NT2/D1 (cell line): ENCODE results near the gene AGBL1.

Experiments used
- DNase-seq: peaks from one replicate; pipeline ENCODE4 v3.0.0-alpha.2; 2011; ENCODE audit warnings: low read depth, low spot score
- H3K27me3 ChIP-seq: 2 replicates; pipeline ENCODE4 v1.6.0; 2011; ENCODE audit warnings: mild to moderate bottlenecking; ENCODE audit not compliant: insufficient read length, insufficient read depth
- H3K36me3 ChIP-seq: 2 replicates; pipeline ENCODE4 v1.6.1; 2011; ENCODE audit warnings: mild to moderate bottlenecking, low read length, mixed read lengths; ENCODE audit not compliant: insufficient read depth, insufficient read length
- H3K4me1 ChIP-seq: 2 replicates; pipeline ENCODE4 v1.5.1; 2011; ENCODE audit not compliant: insufficient read depth, insufficient read length
- H3K4me3 ChIP-seq: 2 replicates; pipeline ENCODE4 v1.5.1; 2011; ENCODE audit warnings: low read depth; ENCODE audit not compliant: insufficient read length
- H3K9ac ChIP-seq: 2 replicates; pipeline ENCODE4 v1.6.0; 2011; ENCODE audit warnings: low read depth; ENCODE audit not compliant: insufficient read length
- H3K9me3 ChIP-seq: 2 replicates; pipeline ENCODE4 v1.5.1; 2011; ENCODE audit warnings: mild to moderate bottlenecking, low read length; ENCODE audit not compliant: insufficient read depth
- SUZ12 ChIP-seq: IDR thresholded peaks from 2 replicates; pipeline ENCODE4 v1.6.1; 2011; ENCODE audit not compliant: insufficient read length, insufficient read depth; ENCODE audit errors: extremely low read depth
- YY1 ChIP-seq: IDR thresholded peaks from 2 replicates; pipeline ENCODE4 v1.6.1; 2011; ENCODE audit not compliant: insufficient read length, insufficient read depth
- ZNF274 ChIP-seq: IDR thresholded peaks from 2 replicates; pipeline ENCODE4 v1.6.1; 2011; ENCODE audit warnings: mild to moderate bottlenecking, low read depth, low read length

Gene AGBL1

DNA sequence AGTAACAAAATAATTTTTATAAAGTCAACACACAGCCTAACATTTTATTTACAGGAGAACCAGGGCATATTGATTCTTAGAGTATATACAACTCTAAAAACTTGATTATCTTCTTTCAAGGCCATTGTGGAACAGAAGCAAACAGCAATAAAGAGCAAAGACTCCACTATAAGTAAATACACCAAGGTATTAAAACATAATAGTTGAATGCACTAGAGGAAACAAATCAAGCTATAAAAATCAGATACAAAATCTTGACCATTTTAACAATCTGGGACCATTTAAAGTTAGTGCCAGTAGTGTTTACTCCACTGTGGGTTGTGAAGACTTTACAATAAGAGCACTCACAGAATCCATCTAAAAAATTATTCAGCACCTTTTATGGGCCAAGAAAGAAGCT, 323.6 kb downstream of the AGBL1 start:
- Histone ChIP-seq H3K9ac (no peak overlapping the region), H3K4me1 (no peaks in the 10 kb centered on the region), H3K36me3 (no peaks in the 10 kb centered on the region), H3K9me3 (no peaks in the 10 kb centered on the region), H3K4me3 (no peak overlapping the region), H3K27me3 (no peaks in the 10 kb centered on the region)
- TF ChIP-seq SUZ12 (no peak), ZNF274 (no peak), YY1 (no peak)
- no peak for DNase-seq

DNA sequence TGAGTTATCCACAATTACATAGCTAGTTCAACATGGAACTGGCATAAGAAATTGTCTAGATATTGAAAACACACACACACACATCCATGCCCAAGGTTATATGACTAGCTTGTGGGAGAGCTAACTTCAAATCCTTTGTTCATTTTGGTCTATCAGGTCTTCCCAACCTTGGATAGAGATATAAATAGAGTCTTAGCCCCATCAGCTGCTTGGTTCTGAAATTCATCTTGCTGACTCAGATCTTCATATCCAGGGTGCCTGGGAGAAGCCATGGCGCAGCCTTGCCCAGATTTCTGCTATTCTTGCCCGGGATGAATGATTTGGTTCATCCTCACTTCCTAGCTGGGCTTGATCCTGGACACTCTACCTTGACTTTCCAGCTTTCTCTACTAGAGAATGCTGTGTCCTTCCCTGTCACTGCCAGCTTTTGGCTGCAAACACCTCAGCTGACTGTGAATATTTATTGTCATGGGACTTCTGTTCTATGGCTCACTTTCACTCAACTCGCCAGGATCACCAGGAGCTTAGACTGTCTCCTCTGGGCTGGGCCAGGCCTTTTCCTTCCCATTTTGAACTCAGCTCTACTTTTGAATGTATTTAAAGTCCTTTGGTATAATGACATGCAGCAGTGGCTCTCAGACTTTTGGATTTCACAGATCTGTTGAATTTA, 324.4 kb downstream of the AGBL1 start:
- Histone ChIP-seq H3K9ac (no peak overlapping the region), H3K4me3 (no peak overlapping the region), H3K4me1 (no peaks in the 10 kb centered on the region), H3K9me3 (no peaks in the 10 kb centered on the region), H3K36me3 (no peaks in the 10 kb centered on the region), H3K27me3 (no peaks in the 10 kb centered on the region)
- DNase-seq: no peak
- TF ChIP-seq ZNF274 (no peak), YY1 (no peak), SUZ12 (no peak)

DNA sequence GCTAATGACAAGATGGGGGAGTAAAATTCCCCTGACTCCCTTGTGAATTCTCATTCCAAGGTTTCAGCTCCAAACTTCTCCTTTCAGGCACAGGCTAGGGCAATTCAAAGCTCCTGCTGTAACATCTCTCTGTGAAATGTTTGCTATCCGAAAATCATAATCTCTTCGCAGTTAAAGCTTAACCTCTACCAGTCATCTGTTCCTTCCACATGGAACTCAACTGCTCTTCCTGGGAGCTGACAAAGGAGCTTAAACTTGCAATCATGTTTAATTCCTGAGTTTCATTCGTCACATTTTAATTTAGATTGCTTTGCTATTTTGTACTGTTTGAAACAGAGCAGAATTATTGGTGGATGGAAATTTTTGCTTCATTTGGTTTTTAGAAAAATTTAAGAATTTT, 328.6 kb downstream of the AGBL1 start:
- Histone ChIP-seq H3K4me3 (no peak overlapping the region), H3K4me1 (no peaks in the 10 kb centered on the region), H3K36me3 (no peaks in the 10 kb centered on the region), H3K27me3 (no peaks in the 10 kb centered on the region), H3K9me3 (no peaks in the 10 kb centered on the region), H3K9ac (no peak overlapping the region)
- TF ChIP-seq YY1 (no peak), SUZ12 (no peak), ZNF274 (no peak)
- DNase-seq: no peak

DNA sequence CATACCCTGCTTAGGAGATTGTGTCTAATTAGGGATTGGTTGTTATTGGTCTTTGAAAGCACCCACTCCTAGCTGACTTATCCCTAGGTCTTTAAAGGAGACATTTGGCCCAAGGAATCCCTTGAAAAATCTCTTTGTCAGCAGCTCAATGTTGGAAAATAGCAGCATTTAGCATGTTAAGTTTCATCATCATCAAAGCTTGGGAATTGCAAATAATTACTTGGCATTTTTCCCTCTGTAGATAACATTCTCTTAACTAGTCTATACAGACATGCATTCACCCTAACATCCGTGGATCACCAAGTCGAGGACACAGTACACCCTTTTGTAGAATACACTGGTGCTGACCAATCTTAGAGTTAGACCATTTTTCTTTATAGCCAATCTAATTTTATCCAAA, 332.2 kb downstream of the AGBL1 start:
- TF ChIP-seq YY1 (no peak), ZNF274 (no peak), SUZ12 (no peak)
- Histone ChIP-seq H3K9ac (no peak overlapping the region), H3K4me1 (no peaks in the 10 kb centered on the region)

DNA sequence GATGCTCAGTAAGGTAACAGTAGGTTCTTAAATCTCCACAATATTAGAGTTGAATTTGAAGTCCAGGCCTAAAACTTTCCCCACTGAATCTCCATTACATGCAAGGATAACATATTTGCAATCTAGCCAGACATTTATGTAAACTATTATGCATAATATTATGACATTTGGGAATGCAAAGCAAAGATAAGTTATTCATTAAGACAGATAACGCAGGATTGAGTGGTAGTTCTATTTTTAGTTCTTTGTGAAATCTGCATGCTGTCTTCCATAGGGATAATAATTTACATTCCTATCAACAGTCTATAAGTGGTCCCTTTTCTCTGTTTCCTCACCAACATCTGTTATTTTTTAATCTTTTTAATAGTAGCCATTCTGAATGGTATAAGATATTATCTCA, 333.5 kb downstream of the AGBL1 start:
- DNase-seq: no peak
- no peaks in the 10 kb centered on the region for H3K36me3 ChIP-seq
- no peak for TF ChIP-seq YY1
- no peak for TF ChIP-seq ZNF274
- no peak for TF ChIP-seq SUZ12
- no peaks in the 10 kb centered on the region for H3K9me3 ChIP-seq
- H3K4me3 ChIP-seq: no peak overlapping the region
- no peaks in the 10 kb centered on the region for H3K27me3 ChIP-seq
- H3K4me1 ChIP-seq: no peaks in the 10 kb centered on the region
- no peak overlapping the region for H3K9ac ChIP-seq

More for the DNA sequence above, 332.2 kb downstream of the AGBL1 start:
- Histone ChIP-seq H3K36me3 (no peaks in the 10 kb centered on the region), H3K4me3 (no peak overlapping the region), H3K9me3 (no peaks in the 10 kb centered on the region), H3K27me3 (no peaks in the 10 kb centered on the region)
- no peak for DNase-seq

DNA sequence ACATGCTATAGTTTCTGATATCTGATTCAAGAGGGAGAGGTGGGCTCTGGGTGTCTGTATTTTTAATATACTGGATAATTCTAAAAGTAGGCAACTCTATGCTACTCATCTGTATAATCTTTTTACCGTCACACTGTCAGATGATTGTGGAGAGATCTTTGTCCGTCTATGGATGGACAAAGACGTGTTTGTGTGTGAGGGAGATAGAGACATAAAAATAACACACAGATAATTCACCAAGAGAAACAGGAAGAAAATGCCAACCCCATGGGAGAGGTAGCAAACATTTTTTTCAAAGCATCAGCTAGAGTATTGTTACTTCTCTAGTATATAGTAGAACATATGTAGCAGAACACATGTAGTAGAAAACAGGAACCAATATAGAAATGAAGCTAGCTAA, 346.1 kb downstream of the AGBL1 start:
- Histone ChIP-seq H3K4me1 (no peaks in the 10 kb centered on the region), H3K27me3 (no peaks in the 10 kb centered on the region), H3K4me3 (no peak overlapping the region), H3K9ac (no peak overlapping the region), H3K36me3 (no peaks in the 10 kb centered on the region), H3K9me3 (no peaks in the 10 kb centered on the region)
- no peak for DNase-seq
- TF ChIP-seq ZNF274 (no peak), YY1 (no peak), SUZ12 (no peak)

DNA sequence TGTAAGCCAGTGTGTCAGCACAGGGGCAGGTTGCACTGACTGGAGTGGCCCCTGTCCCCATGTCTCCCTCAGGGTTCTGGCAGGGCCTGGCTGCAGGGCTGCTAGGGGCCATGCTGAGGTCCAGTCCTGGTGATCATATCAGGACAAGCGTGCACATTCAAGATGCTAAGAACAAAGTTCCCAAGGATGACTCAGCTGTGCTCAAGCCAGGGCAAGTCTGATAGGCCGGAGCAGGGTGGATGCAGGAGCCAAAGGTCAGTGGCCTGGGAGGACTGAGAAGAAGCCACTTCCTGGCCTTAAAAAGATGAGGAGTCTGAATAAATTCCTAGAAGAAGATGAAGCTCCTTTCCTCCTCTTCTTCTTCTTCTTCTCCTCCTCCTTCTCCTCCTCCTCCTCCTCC, 353.2 kb downstream of the AGBL1 start:
- no peaks in the 10 kb centered on the region for H3K36me3 ChIP-seq
- no peaks in the 10 kb centered on the region for H3K9me3 ChIP-seq
- DNase-seq: no peak
- no peaks in the 10 kb centered on the region for H3K27me3 ChIP-seq
- H3K9ac ChIP-seq: no peak overlapping the region
- no peaks in the 10 kb centered on the region for H3K4me1 ChIP-seq
- H3K4me3 ChIP-seq: no peak overlapping the region
- TF ChIP-seq ZNF274: no peak
- TF ChIP-seq SUZ12: no peak
- no peak for TF ChIP-seq YY1
